HFFc6 (cell line): ENCODE measurements around the gene GNAT1. TPM values are rescaled to one million over a fixed set of nuclear protein-coding genes. Genes with fewer than 3 reads are reported as not detected.

Experiments
- DNase-seq: peaks from one replicate; pipeline ENCODE4 v3.0.0-alpha.2; 2018
- H3K27ac Mint-ChIP-seq: 2 replicates; pipeline ENCODE4 v1.8.0; 2020; ENCODE audit warnings: mild to moderate bottlenecking, mixed read lengths
- H3K27me3 Mint-ChIP-seq: 2 replicates; pipeline ENCODE4 v1.8.0; 2021; ENCODE audit warnings: mild to moderate bottlenecking, moderate library complexity, mixed read lengths; ENCODE audit not compliant: insufficient read depth
- H3K36me3 Mint-ChIP-seq: 2 replicates; pipeline ENCODE4 v1.8.0; 2021; ENCODE audit warnings: low read depth, mixed read lengths
- H3K4me1 Mint-ChIP-seq: 2 replicates; pipeline ENCODE4 v1.8.0; 2020; ENCODE audit warnings: low read depth, mixed read lengths
- H3K4me3 Mint-ChIP-seq: 2 replicates; pipeline ENCODE4 v1.8.0; 2020; ENCODE audit warnings: mild to moderate bottlenecking, moderate library complexity, mixed read lengths
- H3K9me3 Mint-ChIP-seq: 2 replicates; pipeline ENCODE4 v1.8.0; 2020; ENCODE audit warnings: mild to moderate bottlenecking, mixed read lengths
- total RNA-seq, 6 experiments: library from RNA; stranded (reverse); fragmentation: NEBNext Ultra II Directional; extraction: Animal tissue kit (Norgen Biotek cat#: 25700); gene quantifications; 2 replicates in 1 of 6; 3 replicates in 5 of 6; pipeline ENCODE4 v1.2.3, GENCODE V29; 2021
- TF ChIP-seq, protein P1 (sequence below): fragments of 200-600 bp; sonication (generic); IDR thresholded peaks from 2 replicates; pipeline ENCODE4 v1.5.0; 2021; ENCODE audit warnings: antibody characterized with exemption, mild to moderate bottlenecking

Gene GNAT1
- total RNA-seq, 6 experiments from 2014 or later, result not detected

DNA sequence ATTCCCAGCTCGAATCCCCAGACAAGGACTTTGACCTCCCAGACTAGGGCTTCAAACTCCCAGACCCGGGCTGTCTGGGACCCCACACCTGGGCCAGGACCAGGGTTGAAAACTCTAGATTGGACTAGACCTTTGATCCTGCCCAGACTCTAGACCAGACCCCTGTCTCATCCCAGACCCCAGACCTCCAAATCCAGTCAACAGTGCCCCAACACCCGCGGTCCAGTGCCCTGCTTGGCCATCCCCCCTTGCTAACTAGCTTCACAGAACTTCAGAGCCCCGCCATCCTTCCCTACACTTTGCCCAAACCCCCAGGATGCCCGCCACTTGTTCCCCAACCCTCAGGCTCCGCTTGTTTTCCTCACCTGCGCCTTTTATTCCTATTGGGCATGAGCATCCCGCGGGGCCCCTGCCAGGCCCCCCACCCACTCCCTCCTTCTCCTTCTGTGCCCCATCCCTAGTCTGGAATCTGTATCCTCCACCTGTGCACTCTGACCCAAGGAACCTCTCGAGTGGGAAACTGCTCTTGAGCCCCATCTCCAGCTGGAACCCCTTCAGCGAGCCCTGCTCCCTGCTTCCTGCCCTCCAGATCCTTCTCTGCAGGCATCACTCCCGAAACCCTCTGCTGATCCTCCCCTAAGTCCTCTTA lies 45.2 kb downstream of the GNAT1 start:
- no peak for DNase-seq
- Mint-ChIP-seq H3K27ac (peak overlapping the region; percentile 92), H3K4me1 (peaks cover 43% of the 10 kb centered on the region), H3K4me3 (peak overlapping the region; percentile 96), H3K36me3 (peaks cover 12% of the 10 kb centered on the region), H3K27me3 (peaks cover 3% of the 10 kb centered on the region), H3K9me3 (no peaks in the 10 kb centered on the region)
- TF ChIP-seq, protein P1, sequence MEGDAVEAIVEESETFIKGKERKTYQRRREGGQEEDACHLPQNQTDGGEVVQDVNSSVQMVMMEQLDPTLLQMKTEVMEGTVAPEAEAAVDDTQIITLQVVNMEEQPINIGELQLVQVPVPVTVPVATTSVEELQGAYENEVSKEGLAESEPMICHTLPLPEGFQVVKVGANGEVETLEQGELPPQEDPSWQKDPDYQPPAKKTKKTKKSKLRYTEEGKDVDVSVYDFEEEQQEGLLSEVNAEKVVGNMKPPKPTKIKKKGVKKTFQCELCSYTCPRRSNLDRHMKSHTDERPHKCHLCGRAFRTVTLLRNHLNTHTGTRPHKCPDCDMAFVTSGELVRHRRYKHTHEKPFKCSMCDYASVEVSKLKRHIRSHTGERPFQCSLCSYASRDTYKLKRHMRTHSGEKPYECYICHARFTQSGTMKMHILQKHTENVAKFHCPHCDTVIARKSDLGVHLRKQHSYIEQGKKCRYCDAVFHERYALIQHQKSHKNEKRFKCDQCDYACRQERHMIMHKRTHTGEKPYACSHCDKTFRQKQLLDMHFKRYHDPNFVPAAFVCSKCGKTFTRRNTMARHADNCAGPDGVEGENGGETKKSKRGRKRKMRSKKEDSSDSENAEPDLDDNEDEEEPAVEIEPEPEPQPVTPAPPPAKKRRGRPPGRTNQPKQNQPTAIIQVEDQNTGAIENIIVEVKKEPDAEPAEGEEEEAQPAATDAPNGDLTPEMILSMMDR, result no peak

DNA sequence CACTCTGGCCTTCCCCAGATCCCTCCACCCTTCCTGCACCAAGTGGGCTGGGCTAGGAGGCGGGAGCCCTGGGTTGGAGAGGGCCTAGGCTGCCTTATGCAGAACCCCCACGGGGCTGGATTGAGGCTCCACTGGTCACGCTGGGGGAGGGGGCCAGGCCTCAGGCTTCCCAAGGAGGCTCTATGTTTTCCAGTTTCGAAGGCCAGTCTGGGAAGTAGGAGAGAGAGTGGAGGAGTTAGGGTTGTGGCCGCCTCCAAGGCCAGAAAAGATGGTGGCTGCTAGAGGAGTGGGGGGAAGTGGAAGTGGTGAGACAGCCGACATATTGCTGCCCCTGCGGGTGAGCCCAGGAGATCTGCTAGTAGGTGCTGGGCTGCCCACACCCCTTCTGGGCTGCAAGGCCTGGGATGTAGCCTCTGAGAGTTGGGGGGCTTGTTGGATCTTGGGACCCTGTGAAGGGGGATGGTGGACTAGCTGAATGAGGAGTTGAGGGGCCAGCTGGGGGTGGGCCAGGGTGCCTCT lies 45.8 kb downstream of the GNAT1 start:
- H3K4me1 Mint-ChIP-seq, result peaks cover 48% of the 10 kb centered on the region
- no peaks in the 10 kb centered on the region for H3K9me3 Mint-ChIP-seq
- peaks cover 12% of the 10 kb centered on the region for H3K36me3 Mint-ChIP-seq
- H3K4me3 Mint-ChIP-seq, result peak overlapping the region; percentile 96
- DNase-seq, result no peak
- H3K27me3 Mint-ChIP-seq, result peaks cover 3% of the 10 kb centered on the region
- TF ChIP-seq, protein P1, result no peak
- peak overlapping the region; percentile 92 for H3K27ac Mint-ChIP-seq

DNA sequence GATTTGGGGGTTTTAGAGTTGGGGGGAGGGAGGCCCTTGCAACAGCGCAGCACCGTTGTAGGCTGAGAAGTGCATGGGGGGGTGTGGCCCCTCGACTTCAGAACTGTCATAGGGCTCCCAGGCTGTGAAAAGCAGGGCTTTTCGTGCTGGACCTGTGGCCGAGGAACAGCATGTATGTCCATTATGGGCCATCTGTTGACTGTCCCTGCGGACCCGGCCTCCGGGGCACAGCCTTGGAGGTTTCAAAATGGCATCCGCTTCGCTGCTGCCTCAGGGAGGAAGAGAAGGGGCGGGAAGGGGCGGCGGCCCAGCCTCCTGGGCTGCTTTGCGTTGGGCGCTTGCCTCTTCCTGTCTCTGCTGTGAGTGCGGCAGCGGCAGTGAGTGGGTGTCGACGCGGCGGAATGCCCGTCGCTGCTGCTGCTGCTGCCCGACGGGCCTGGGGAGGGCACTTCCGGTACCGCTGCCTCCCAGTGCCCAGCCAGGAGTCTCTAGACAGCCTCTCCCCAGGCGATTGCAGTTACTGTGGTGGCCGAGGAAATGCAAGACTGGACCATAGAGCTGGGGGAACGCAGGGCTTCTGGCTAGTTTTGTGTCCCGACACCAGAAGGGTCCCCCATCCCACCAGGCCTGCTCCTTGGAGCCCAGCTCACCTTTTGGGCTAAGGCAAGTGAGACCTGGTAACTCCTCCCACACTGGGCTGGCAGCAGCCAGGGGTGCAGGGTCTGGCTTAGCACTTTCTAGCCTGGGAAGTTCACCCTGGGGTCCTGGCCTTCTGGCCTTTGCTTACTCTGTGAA lies 46.5 kb downstream of the GNAT1 start:
- Mint-ChIP-seq H3K27me3 (peaks cover 2% of the 10 kb centered on the region), H3K36me3 (peaks cover 12% of the 10 kb centered on the region), H3K27ac (peak overlapping the region; percentile 92), H3K4me3 (peak overlapping the region; percentile 96), H3K4me1 (peaks cover 55% of the 10 kb centered on the region), H3K9me3 (no peaks in the 10 kb centered on the region)
- TF ChIP-seq, protein P1, result no peak
- DNase-seq, result peak; percentile 83

DNA sequence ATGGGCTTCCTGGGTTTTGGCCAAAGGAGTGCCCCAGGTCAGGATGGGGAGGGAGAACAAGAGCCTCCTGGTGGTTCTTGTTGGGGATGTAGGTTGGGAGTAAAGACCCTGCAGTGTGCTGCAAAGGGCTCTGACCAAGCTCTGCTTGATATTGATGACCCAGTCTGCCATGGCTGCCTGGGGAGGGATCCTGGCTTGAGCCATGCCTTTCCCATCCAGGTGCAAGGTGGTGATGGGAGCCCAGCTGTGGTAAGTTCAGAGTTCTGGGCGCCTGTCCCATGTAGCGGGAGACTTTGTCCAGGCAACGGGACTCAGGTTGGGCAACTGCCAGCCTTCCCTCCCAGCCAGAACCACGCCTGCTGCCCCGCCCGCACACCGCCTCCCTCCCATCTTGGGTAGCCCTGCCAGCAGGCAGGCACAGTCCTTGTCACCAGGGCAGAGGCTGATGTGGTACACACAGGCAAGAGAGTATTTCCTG lies 47.2 kb downstream of the GNAT1 start:
- peaks cover 53% of the 10 kb centered on the region for H3K4me1 Mint-ChIP-seq
- H3K4me3 Mint-ChIP-seq, result peak overlapping the region; percentile 96

DNA sequence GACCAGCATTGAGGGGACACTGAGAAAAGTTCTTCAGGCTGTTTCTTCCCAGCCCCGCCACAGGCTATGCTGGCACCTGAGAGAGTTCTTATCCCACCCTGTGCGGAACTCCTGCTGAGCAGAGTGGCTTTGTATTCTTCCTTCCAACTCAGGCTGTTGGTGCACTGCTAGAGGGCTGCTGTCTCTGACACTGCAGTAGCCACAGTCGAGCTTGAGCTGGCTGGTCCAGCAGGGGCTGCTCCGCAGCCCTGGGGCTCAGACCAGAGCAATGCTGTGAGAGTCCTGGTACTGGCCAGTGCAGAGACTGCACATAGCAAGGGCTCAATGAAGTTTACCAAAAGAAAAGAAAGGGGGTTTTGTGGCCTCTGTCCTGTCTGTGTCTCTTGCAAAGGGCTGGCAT lies 48.2 kb downstream of the GNAT1 start:
- Mint-ChIP-seq H3K36me3 (peaks cover 17% of the 10 kb centered on the region), H3K4me1 (peaks cover 59% of the 10 kb centered on the region), H3K27ac (peak overlapping the region; percentile 92), H3K4me3 (peak overlapping the region; percentile 96), H3K9me3 (no peaks in the 10 kb centered on the region), H3K27me3 (peaks cover 4% of the 10 kb centered on the region; the same call in 1 of the 2 replicates)
- no peak for DNase-seq
- TF ChIP-seq, protein P1, result no peak

More for the DNA sequence above, 47.2 kb downstream of the GNAT1 start:
- no peak for DNase-seq
- TF ChIP-seq, protein P1, result peak; percentile 51
- Mint-ChIP-seq H3K27me3 (peaks cover 2% of the 10 kb centered on the region), H3K9me3 (no peaks in the 10 kb centered on the region), H3K36me3 (peaks cover 12% of the 10 kb centered on the region), H3K27ac (peak overlapping the region; percentile 92)
